EH (cell line): Measurements from ENCODE around the gene NKD2.
"Not testable (repeated sequence)": the region's sequence is repeated elsewhere in the genome, so short reads cannot be mapped to it uniquely, and the experiment has no call there.

Experiments
- DNase-seq: peaks from one replicate; pipeline ENCODE4 v3.0.0-alpha.2; 2015; ENCODE audit warnings: low read depth

The NKD2 gene

DNA sequence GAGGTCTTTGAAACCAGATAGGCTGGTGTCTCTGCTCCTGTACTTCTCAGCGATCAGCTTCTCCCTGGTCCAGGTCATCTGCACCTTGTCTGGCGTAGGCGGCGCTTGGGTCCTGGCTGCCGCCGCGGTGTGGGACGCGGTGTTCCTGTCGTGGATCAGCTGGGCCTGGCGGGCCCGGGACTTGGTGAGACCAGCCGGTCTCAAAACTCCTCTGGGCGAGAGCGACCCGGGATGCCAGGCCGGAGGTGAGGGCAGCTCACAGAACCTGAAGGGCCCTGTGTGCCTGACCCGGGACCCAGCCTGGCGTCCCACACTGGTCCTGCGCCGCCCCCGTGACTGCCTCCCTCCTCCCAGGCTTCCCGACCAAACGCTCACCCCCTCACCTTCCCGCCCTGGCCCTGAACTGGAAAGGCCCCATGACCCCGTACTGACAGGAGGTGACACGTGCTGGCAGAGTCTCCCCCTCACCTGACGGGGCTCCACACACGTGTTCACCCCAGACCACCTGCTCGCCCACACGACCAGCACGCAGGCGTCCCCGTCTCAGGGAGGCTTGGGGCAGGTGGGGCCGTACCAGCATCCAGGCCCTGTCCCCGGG lies 49.0 kb downstream of the NKD2 start:
- no peak for DNase-seq

- DNase-seq, result no peak
These were observed 49.7 kb downstream of the NKD2 start for GRCh38 chr5:1058083-1058945.

GRCh38 chr5:1058988-1059883 lies 50.6 kb downstream of the NKD2 start:
- no peak for DNase-seq

DNA sequence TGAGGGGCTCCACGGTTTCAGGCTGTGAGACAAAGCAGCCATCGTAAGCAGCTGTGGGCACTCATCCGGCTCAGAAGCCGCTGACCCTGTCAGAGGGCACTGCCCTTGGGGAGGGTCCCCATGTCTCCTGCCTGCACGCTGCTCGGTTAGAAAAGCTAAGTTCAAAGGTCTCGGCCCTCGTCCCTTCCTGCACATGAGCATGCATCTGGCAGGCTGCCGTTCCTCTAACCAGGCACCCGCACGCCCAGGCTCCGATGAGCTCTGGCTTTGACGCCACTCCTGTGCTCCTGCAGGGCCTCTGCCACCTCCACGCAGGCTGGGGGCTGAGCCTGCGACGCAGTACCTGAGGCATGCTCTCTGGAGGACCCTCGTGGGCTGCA lies 51.3 kb downstream of the NKD2 start:
- DNase-seq, result no peak

- DNase-seq, result no peak
These were observed 52.0 kb downstream of the NKD2 start for GRCh38 chr5:1060535-1060981.

DNA sequence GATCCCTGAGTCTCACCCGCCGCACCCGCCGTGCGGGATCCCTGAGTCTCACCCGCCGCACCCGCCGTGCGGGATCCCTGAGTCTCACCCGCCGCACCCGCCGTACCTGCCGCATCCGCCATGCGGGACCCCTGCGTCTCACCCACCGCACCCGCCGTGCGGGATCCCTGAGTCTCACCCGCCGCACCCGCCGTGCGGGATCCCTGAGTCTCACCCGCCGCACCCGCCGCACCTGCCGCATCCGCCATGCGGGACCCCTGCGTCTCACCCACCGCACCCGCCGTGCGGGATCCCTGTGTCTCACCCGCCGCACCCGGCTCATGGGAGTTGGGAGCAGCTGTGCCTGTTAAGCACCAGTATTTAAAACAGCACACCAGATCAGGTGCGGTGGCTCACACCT lies 52.7 kb downstream of the NKD2 start:
- DNase-seq, result not testable (repeated sequence)

- no peak for DNase-seq
These were observed 53.3 kb downstream of the NKD2 start for GRCh38 chr5:1061916-1062315.

DNA sequence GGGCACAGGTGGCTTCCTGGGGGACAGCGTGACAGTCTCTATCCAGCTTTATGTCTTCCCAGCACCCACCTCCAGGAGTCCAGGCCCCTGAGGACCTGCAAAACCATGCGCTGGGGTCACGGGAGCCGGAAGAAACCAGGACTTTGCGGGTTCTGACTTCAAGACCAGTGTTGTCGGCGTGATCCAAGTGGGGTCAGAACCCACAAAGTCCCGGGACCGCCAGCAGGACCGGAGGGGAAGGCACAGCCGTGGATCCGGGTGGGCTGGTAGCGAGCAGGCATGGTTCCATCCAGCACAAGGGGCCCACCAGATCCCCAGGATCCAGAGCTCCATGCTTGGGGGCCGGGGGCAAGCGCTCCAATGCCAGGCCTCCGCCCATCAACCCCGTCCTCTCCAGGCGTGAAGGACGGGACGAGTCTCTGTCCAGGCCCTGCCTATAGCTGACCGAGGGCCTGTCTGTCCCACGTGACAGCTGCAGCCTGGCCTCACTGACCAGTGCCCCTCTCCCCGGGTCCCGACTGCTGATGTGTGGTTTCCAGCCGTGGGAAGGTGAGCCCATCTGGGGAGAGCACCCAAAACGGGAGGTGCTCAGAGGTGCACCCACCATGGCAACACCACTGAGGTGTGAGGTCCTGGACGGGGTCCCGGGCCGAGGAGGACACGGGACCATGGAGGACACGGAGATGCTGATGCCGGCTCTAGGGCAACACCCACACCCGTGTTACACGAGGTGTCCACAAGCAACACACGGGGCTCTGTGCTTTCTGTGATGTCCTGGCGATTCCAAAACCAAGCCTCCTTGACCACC lies 54.4 kb downstream of the NKD2 start:
- no peak for DNase-seq

GRCh38 chr5:1063661-1064382 lies 55.2 kb downstream of the NKD2 start:
- no peak for DNase-seq

- no peak for DNase-seq
These were observed 56.0 kb downstream of the NKD2 start for GRCh38 chr5:1064383-1065142.

DNA sequence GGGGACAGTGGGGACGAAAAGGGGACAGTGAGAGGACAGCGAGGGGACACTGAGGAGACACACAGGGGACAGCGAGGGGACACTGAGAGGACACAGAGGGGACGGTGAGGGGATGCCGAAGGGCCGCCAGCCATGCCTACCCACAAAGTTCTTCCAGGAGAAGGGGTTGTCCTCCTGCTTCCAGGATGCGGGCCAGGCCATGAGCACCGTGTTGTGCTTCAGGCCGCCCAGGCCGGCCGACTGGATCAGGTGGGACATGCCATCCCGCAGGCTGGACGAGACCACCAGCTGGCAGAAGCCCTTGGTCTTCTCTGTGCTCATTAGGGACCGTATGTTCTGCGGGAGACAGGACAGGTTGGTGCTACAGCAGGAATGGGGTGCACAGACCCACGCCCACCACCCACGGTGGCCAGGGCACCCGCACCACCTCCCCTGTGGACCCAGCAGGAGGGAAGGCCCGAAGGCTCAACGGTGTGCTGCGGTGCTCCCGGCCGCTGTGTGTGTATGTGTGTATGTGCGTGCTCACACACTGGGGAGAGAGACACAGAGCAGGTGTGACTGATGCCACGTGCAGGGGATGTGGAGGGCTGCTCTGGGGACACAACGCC lies 56.6 kb downstream of the NKD2 start:
- no peak for DNase-seq

DNA sequence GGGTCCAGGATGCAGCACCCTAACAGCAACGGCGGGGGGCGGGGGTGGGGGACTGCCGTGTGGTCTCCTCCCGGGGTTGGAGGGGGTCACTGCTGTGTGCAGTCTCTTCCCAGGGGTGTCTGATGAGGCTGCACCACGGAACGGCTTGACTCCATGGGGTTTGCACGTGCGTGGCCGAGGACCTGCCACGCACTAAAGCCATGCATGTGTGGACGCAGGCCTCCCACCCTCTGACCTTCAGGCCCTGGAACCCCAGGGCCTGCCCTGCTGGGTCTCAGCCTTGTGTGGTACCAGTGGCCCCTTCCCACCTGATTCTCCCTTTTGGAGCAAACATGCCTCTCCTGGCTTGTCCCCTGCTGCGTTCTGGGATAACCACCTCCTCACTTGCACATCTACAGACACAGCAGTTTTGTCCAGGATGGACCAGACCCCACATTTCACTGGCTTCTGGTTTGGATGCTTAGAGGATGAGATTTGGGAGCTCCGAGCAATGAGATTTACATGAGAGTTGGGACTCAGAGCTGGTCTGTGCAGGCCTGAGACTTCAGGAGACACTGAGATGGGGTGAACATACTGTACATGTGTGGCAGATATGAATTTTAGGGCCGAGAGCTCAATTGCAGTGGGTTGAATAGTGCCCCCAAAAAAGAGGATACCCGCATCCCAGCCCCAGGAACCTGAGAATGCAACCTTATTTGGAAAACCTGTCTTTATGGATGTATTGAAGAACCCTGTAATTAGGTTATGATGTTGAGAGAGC lies 57.5 kb downstream of the NKD2 start:
- no peak for DNase-seq

DNA sequence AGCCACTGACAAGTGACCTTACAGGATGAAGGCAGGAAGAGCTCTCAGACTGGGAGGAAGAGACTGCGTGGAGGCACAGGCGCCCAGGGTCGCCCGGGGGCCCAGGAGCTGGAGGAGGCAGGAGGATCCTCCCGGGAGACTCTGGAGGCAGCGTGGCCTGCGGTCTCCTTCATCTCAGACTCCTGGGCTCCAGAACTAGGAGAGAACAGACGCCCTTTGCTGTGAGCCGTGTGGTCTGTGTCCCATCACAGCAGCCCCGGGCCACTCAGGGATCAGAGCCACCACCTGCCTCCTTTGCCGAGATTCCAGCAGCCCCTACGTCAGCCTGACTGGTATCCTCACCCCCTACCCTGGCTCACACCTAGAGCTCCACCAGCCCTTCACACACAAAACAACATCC lies 58.1 kb downstream of the NKD2 start:
- no peak for DNase-seq

DNA sequence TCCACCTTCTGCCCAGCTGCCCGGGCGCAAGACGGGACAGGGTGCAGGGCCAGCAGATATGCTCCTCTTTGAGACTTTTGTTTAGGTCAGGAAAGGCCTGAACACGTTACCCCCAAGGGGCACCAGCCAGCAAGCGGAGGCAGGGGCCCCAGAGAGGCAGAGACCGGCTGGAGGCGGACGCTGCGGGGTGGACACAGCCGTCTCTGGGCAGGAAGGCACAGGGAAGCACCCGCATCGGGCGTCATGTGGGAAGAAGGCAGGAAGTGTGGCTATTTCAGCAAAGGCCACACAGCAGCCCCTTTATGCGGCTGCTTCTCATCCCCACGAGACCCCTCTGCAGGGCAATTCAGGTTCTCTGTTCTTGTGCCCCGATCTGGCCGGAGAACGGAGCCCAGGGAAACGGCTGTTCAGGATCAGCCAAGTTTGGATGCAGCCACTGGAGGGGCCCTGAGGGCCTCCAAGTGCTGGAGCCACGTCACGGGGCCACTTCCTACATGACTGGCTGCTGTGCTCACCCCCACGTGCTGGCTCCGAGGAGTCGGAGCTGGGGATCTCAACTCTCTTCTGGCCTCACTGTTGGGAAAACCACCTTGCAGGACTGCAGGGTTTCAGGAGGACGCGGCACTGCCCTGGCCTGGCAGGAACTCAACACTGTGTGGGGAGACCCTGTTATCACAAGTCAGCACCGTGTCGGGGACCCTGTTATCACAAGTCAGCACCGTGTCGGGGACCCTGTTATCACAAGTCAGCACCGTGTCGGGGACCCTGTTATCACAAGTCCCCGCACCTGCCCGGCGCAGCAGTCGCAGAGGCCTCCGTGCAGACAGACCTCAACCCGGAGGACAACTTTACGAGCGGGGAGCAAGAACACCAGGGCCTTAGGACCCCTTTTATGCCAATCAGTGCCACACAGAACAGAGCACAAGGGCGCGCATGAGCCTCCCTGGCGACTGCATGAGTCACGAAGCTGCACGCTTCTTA lies 58.8 kb downstream of the NKD2 start:
- DNase-seq, result no peak

GRCh38 chr5:1068204-1068894 lies 59.7 kb downstream of the NKD2 start:
- no peak for DNase-seq

DNA sequence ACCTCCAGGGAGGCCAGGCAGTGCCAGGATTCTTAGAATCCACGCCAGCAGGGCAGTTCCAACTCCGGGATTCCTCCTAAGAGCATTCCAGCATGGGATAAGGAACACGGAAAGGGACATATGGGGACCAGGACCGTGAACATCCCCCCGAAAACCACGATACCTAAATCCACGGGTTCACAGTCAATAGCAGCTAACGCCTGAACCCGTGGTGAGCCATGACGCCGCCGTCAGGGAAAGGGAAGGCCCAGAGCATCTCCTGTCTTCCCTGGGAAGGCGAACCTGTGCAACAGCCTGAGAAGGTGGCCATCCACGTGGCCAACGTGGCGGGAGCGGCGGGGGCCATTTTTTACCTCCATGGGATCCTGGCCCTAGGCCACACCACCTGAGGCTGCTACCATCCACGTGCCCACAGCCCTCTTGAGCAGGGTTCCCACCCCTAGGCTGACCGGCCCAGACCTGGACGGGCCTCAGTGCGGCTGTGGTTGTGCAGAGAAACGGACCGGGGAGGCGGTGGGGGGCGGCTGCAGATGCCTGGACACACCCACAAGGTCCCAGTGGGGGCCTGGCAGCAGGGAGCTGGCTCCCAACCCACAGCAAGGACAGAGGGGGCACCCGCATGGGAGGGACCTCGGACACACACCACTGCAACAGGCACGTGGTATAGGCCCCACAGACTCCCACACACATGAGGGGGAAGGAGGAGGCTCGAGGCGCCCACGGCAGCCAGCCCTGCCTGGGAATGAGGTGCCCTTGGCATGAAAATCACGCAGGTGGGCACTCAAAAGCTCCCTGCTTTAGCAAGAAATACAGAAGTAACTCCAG lies 60.5 kb downstream of the NKD2 start:
- no peak for DNase-seq

GRCh38 chr5:1069720-1070088 lies 61.1 kb downstream of the NKD2 start:
- DNase-seq, result no peak
